Measurements from ENCODE around the gene CSRP1. TPM values are rescaled to one million over a fixed set of nuclear protein-coding genes. Genes with fewer than 3 reads are reported as not detected.
A peak's percentile ranks its signal among the peaks of the same experiment; 100 is the strongest.

CSRP1 gene
- total RNA-seq, 1 donor from 2014 or later, result 6.2 TPM

GRCh38 chr1:201540846-201541735, 34.2 kb upstream of the CSRP1 start:
- peaks cover 32% of the 10 kb centered on the region for H3K4me1 Mint-ChIP-seq (ENCODE audit: low read depth, unreplicated experiment)
- H3K36me3 Mint-ChIP-seq (ENCODE audit: unreplicated experiment), result no peaks in the 10 kb centered on the region
- H3K27me3 Mint-ChIP-seq (ENCODE audit: unreplicated experiment), result peaks cover 10% of the 10 kb centered on the region
- DNase-seq, result no peak
- TF ChIP-seq CTCF (IDR thresholded peaks at IDR 0.05; ENCODE audit: partially characterized antibody, unreplicated experiment), result no peak
- no peak overlapping the region for H3K27ac Mint-ChIP-seq (ENCODE audit: unreplicated experiment)
- peaks cover 6% of the 10 kb centered on the region for H3K9me3 Mint-ChIP-seq (ENCODE audit: unreplicated experiment)
- no peak overlapping the region for H3K4me3 Mint-ChIP-seq (ENCODE audit: unreplicated experiment)

GRCh38 chr1:201539561-201540431, 32.9 kb upstream of the CSRP1 start:
- no peaks in the 10 kb centered on the region for H3K36me3 Mint-ChIP-seq (ENCODE audit: unreplicated experiment)
- H3K9me3 Mint-ChIP-seq (ENCODE audit: unreplicated experiment), result peaks cover 4% of the 10 kb centered on the region
- TF ChIP-seq CTCF (IDR thresholded peaks at IDR 0.05; ENCODE audit: partially characterized antibody, unreplicated experiment), result no peak

GRCh38 chr1:201538612-201539551, 32.0 kb upstream of the CSRP1 start, which contains the start of gene NAV1:
TSS of gene NAV1 (plus strand) at chr1:201539127. CDS start at chr1:201622885, 83,758 bp downstream.
- no peak for TF ChIP-seq CTCF (IDR thresholded peaks at IDR 0.05; ENCODE audit: partially characterized antibody, unreplicated experiment)
- peak; percentile 79 for DNase-seq
- H3K27me3 Mint-ChIP-seq (ENCODE audit: unreplicated experiment), result peaks cover 13% of the 10 kb centered on the region

More at GRCh38 chr1:201539561-201540431, 32.9 kb upstream of the CSRP1 start:
- Mint-ChIP-seq H3K27ac (ENCODE audit: unreplicated experiment) (peak overlapping the region; percentile 43), H3K4me1 (ENCODE audit: low read depth, unreplicated experiment) (peaks cover 31% of the 10 kb centered on the region), H3K27me3 (ENCODE audit: unreplicated experiment) (peaks cover 13% of the 10 kb centered on the region), H3K4me3 (ENCODE audit: unreplicated experiment) (peak overlapping the region; percentile 90)
- DNase-seq, result peak; percentile 50

DNA sequence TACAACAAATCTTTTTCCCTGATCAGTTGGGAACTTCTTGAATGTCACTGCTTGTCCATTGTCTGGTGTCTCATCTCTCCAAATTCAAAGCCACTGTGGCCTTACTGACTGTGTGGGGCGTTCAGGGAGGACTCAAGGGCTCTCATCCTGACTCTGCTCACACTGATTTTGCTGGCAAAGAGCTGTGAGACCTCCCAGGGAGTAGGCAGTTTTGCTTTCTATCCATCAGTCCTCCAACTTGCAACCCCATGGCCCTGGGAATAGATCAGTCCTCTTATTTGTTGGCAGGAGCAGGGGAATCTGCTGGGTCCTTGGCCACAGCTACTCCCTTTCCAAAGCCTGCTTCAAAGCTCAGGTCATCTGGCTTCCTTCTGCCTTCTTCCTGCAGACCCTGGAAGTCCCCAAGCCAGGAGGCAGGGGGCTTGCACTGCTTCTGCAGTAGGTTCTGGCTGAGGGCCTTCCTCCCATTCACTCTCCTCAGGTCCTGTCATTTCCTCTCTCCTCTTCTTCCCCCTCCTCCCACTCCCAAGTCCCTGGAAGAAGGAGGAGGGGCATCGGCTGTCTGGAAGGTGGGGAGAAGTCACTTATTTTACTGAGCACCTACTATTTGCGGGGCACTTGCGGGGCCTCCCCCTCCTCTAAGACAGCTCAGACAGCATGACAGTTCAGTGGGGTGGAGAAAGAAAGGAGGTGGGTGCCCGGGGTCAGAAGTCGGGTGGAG, 31.1 kb upstream of the CSRP1 start:
- no peak for DNase-seq
- no peak overlapping the region for H3K27ac Mint-ChIP-seq (ENCODE audit: unreplicated experiment)
- H3K36me3 Mint-ChIP-seq (ENCODE audit: unreplicated experiment), result no peaks in the 10 kb centered on the region
- no peaks in the 10 kb centered on the region for H3K9me3 Mint-ChIP-seq (ENCODE audit: unreplicated experiment)
- peaks cover 13% of the 10 kb centered on the region for H3K27me3 Mint-ChIP-seq (ENCODE audit: unreplicated experiment)
- peaks cover 18% of the 10 kb centered on the region for H3K4me1 Mint-ChIP-seq (ENCODE audit: low read depth, unreplicated experiment)
- no peak for TF ChIP-seq CTCF (IDR thresholded peaks at IDR 0.05; ENCODE audit: partially characterized antibody, unreplicated experiment)
- H3K4me3 Mint-ChIP-seq (ENCODE audit: unreplicated experiment), result peak overlapping the region; percentile 77

More at GRCh38 chr1:201538612-201539551, 32.0 kb upstream of the CSRP1 start, which contains the start of gene NAV1:
- H3K4me3 Mint-ChIP-seq (ENCODE audit: unreplicated experiment), result peak within 1 kb of the TSS; percentile 90
- H3K36me3 Mint-ChIP-seq (ENCODE audit: unreplicated experiment), result no peaks in the 10 kb centered on the region
- peak within 1 kb of the TSS; percentile 43 for H3K27ac Mint-ChIP-seq (ENCODE audit: unreplicated experiment)
- H3K4me1 Mint-ChIP-seq (ENCODE audit: low read depth, unreplicated experiment), result peaks cover 22% of the 10 kb centered on the region
- H3K9me3 Mint-ChIP-seq (ENCODE audit: unreplicated experiment), result no peaks in the 10 kb centered on the region

All from glutamatergic neuron (in vitro differentiated cells).